ENCODE measurements around the gene MAGI2.

DNA sequence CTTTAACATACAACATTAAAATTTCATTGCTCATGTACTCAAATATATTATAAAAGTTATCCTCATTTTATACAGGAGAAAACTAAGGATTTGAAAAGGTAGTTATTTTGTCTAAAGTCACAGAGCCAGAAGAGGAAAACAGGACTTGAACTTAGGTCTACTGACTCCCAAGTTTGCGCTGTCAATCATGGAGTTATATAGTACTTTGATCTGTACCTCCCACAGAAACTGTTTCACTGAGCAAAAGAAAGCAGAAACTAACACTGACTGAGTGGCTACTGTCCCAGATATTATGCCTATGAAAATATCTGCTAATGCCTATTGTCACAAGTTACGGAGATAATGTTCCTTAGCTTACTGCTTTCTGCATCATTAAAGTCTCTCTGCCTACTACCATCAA lies 329.1 kb downstream of the MAGI2 start:
- TF ChIP-seq, protein P1, sequence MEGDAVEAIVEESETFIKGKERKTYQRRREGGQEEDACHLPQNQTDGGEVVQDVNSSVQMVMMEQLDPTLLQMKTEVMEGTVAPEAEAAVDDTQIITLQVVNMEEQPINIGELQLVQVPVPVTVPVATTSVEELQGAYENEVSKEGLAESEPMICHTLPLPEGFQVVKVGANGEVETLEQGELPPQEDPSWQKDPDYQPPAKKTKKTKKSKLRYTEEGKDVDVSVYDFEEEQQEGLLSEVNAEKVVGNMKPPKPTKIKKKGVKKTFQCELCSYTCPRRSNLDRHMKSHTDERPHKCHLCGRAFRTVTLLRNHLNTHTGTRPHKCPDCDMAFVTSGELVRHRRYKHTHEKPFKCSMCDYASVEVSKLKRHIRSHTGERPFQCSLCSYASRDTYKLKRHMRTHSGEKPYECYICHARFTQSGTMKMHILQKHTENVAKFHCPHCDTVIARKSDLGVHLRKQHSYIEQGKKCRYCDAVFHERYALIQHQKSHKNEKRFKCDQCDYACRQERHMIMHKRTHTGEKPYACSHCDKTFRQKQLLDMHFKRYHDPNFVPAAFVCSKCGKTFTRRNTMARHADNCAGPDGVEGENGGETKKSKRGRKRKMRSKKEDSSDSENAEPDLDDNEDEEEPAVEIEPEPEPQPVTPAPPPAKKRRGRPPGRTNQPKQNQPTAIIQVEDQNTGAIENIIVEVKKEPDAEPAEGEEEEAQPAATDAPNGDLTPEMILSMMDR (IDR thresholded peaks at IDR 0.05; ENCODE audit: insufficient read depth, low read length, poor library complexity, severe bottlenecking): no peak
- no peak for TF ChIP-seq EZH2phosphoT487 (conservative IDR thresholded peaks at IDR 0.05; ENCODE audit: low read length)
